Smooth muscle cell (in vitro differentiated cells): ENCODE results near the gene GNG13. TPM values are rescaled to one million over a fixed set of nuclear protein-coding genes. Genes with fewer than 3 reads are reported as not detected.
"Not testable (repeated sequence)": the region's sequence is repeated elsewhere in the genome, so short reads cannot be mapped to it uniquely, and the experiment has no call there.

Source experiments
- DNase-seq: peaks from one replicate; lab custom pipeline; 2025; ENCODE audit not compliant: unreplicated experiment; lab: John Stamatoyannopoulos, UW
- H2AFZ ChIP-seq: fragments of 200-600 bp; sonication (generic); 2 replicates; pipeline ENCODE4 v1.6.0; 2016; ENCODE audit warnings: antibody characterized with exemption, low read depth, mild to moderate bottlenecking
- H3F3A ChIP-seq: fragments of 200-600 bp; sonication (generic); 2 replicates; pipeline ENCODE4 v1.6.0; 2017; ENCODE audit warnings: antibody characterized with exemption, low read depth
- H3K27ac ChIP-seq: fragments of 200-600 bp; sonication (generic); 2 replicates; pipeline ENCODE4 v1.5.1; 2016; ENCODE audit warnings: low read depth, mild to moderate bottlenecking
- H3K27me3 ChIP-seq: fragments of 200-600 bp; sonication (generic); 2 replicates; pipeline ENCODE4 v1.6.1; 2016; ENCODE audit warnings: low read depth, mild to moderate bottlenecking
- H3K36me3 ChIP-seq: fragments of 200-600 bp; sonication (generic); 2 replicates; pipeline ENCODE4 v1.5.1; 2016; ENCODE audit warnings: low read depth
- H3K4me1 ChIP-seq: fragments of 200-600 bp; sonication (generic); 2 replicates; pipeline ENCODE4 v1.5.1; 2016; ENCODE audit warnings: low read depth
- H3K4me2 ChIP-seq: fragments of 200-600 bp; sonication (generic); 2 replicates; pipeline ENCODE4 v1.6.0; 2016; ENCODE audit warnings: mild to moderate bottlenecking
- H3K4me3 ChIP-seq: fragments of 200-600 bp; sonication (generic); 2 replicates; pipeline ENCODE4 v1.5.1; 2016; ENCODE audit warnings: mild to moderate bottlenecking
- H3K79me2 ChIP-seq: fragments of 200-600 bp; sonication (generic); 2 replicates; pipeline ENCODE4 v1.6.0; 2016; ENCODE audit warnings: low read depth, mild to moderate bottlenecking
- H3K9ac ChIP-seq: fragments of 200-600 bp; sonication (generic); 2 replicates; pipeline ENCODE4 v1.6.0; 2016; ENCODE audit warnings: low read depth
- H3K9me3 ChIP-seq: fragments of 200-600 bp; sonication (generic); replicated peaks from 2 replicates; pipeline ENCODE4 v1.5.1; 2016; ENCODE audit warnings: low read depth
- H4K20me1 ChIP-seq: fragments of 200-600 bp; sonication (generic); 2 replicates; pipeline ENCODE4 v1.6.0; 2016; ENCODE audit warnings: low read depth
- WGBS: methylation state at CpG from one replicate; pipeline ENCODE4 v1.1.7; 2016; ENCODE audit warnings: low lambda C conversion rate; 5-methylcytosine and 5-hydroxymethylcytosine counted together
- polyA plus RNA-seq: library from polyadenylated mRNA; unstranded; fragments of >200 nt; fragmentation: Nextera tagmentation; extraction: Ambion mirVana; gene quantifications from 2 replicates; pipeline ENCODE4 v1.2.1, GENCODE V29; 2016
- total RNA-seq: library from RNA; depleted of rRNA; stranded (reverse); fragments of >200 nt; gene quantifications from 2 replicates; pipeline ENCODE4 v1.2.3, GENCODE V29; 2014
- TF ChIP-seq, protein P1 (sequence below): fragments of 200-600 bp; sonication (generic); IDR thresholded peaks from 2 replicates; pipeline ENCODE4 v1.5.1; 2017; ENCODE audit warnings: borderline replicate concordance, mild to moderate bottlenecking, antibody characterized with exemption; ENCODE audit not compliant: insufficient read depth, poor library complexity, severe bottlenecking

The GNG13 gene
- total and polyA plus RNA-seq, 2 experiments from 2014 or later = not detected

DNA sequence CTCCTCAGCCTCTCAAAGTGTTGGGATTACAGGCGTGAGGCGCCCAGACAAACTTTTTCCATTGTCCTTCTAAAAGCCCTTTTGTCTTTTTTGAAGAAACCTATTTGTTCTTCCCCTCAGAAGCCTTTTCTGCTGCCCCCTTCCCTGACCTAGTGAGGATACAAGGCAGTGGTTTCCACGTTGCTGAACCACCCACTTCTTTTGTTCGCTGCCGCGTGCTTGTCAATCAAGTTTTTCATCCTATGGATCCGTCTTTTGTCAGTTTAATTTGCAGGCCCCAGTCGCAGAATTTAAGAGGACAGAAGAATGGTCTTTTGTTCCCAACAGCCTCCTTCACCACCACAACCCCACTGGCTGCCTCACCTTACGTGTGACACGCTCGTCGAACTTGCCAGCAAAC is 20.2 kb upstream of the GNG13 start:
- Histone ChIP-seq H4K20me1 (no peaks in the 10 kb centered on the region), H3K27me3 (no peaks in the 10 kb centered on the region), H3K4me3 (no peak overlapping the region), H3K4me2 (no peak overlapping the region), H3K9ac (no peak overlapping the region), H3K27ac (no peak overlapping the region), H2AFZ (no peak overlapping the region), H3K9me3 (no peaks in the 10 kb centered on the region), H3K4me1 (no peaks in the 10 kb centered on the region), H3F3A (no peaks in the 10 kb centered on the region), H3K79me2 (no peaks in the 10 kb centered on the region), H3K36me3 (no peaks in the 10 kb centered on the region)
- TF ChIP-seq, protein P1, sequence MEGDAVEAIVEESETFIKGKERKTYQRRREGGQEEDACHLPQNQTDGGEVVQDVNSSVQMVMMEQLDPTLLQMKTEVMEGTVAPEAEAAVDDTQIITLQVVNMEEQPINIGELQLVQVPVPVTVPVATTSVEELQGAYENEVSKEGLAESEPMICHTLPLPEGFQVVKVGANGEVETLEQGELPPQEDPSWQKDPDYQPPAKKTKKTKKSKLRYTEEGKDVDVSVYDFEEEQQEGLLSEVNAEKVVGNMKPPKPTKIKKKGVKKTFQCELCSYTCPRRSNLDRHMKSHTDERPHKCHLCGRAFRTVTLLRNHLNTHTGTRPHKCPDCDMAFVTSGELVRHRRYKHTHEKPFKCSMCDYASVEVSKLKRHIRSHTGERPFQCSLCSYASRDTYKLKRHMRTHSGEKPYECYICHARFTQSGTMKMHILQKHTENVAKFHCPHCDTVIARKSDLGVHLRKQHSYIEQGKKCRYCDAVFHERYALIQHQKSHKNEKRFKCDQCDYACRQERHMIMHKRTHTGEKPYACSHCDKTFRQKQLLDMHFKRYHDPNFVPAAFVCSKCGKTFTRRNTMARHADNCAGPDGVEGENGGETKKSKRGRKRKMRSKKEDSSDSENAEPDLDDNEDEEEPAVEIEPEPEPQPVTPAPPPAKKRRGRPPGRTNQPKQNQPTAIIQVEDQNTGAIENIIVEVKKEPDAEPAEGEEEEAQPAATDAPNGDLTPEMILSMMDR = no peak
- 80% methylated on average over 12 of the region's 12 CpGs for WGBS
- DNase-seq = no peak

DNA sequence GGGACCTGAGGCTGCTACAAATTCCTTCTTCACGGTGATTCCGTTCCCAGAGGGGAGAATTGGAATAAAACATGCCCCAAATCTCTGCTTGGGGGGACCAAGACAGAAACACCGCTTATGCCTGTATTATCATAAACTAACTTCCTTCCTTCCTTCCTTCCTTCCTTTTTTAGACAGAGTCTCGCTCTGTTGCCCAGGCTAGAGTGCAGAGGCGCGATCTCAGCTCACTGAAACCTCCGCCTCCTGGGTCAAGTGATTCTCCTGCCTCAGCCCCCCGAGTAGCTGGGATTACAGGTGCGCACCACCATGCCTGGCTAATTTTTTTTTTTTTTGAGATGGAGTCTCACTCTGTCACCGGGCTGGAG is 19.5 kb upstream of the GNG13 start:
- H3K4me3 ChIP-seq, H3K27ac ChIP-seq, H3K4me1 ChIP-seq, H3F3A ChIP-seq, H3K27me3 ChIP-seq, H2AFZ ChIP-seq, H3K4me2 ChIP-seq, H3K36me3 ChIP-seq, DNase-seq, H3K9ac ChIP-seq, H3K79me2 ChIP-seq, H4K20me1 ChIP-seq, H3K9me3 ChIP-seq: not testable (repeated sequence)
- 87% methylated on average over 10 of the region's 10 CpGs for WGBS

DNA sequence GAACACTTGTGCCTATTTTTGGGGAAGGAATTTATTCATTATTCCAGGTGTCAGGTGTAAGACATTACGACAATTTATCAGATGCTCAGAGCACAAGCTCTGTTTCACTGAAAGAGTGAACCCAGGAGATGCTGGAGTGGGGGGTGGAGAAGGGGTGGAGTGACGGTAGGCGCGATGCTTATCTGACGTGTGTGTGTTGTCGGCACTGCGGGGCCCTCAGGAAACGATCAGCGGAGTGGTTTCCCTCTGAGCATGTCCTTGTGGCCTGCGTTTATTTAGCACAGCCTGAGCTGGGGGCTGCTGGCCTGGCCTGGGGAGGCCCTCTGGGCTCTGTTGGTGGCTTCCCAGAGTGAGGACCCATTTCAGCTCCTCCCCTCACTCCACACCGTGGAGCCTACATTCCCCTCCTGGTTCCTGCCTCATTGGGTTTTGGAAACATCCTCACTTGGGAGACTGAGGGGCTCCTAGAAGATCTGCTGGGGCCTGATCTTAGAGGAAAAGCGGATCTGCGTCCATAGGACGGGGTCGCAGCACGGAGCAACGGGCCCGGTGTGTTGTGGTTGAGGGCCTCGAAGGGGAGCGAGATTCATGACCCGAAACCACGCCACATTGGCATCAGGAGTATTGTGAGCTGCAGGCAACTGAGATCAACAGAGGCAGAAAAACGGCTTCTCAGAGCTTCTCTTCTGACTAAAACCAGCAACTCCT is 19.0 kb upstream of the GNG13 start:
- WGBS = 87% methylated on average over 23 of the region's 23 CpGs
- no peaks in the 10 kb centered on the region for H4K20me1 ChIP-seq
- H2AFZ ChIP-seq = no peak overlapping the region
- H3K27me3 ChIP-seq = no peaks in the 10 kb centered on the region
- no peak for DNase-seq
- no peak overlapping the region for H3K4me3 ChIP-seq
- H3K79me2 ChIP-seq = no peaks in the 10 kb centered on the region
- TF ChIP-seq, protein P1 = no peak
- no peak overlapping the region for H3K9ac ChIP-seq
- no peaks in the 10 kb centered on the region for H3K4me1 ChIP-seq
- H3F3A ChIP-seq = no peaks in the 10 kb centered on the region
- H3K36me3 ChIP-seq = no peaks in the 10 kb centered on the region
- H3K9me3 ChIP-seq = no peaks in the 10 kb centered on the region
- no peak overlapping the region for H3K4me2 ChIP-seq
- H3K27ac ChIP-seq = no peak overlapping the region

DNA sequence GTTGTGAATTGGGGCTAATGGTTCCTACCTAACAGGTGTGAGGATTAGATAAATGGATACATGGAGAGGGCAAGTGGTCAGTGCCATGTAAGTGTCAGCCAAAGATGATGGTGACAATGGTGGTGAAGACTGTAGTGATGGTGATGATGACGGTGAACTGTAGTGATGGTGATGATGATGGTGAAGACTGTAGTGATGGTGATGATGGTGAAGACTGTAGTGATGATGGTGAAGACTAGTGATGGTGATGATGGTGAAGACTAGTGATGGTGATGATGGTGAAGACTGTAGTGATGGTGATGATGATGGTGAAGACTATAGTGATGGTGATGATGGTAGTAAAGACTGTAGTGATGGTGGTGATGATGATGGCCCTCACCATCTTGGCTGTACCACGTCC is 18.1 kb upstream of the GNG13 start:
- H3K27me3 ChIP-seq = no peaks in the 10 kb centered on the region
- 74% methylated on average over 2 of the region's 2 CpGs for WGBS

More for the DNA sequence above, 18.1 kb upstream of the GNG13 start:
- no peaks in the 10 kb centered on the region for H3K9me3 ChIP-seq
- no peaks in the 10 kb centered on the region for H3K79me2 ChIP-seq
- no peak overlapping the region for H3K4me2 ChIP-seq
- no peak overlapping the region for H2AFZ ChIP-seq
- no peaks in the 10 kb centered on the region for H4K20me1 ChIP-seq
- no peak overlapping the region for H3K9ac ChIP-seq
- H3K4me1 ChIP-seq = peaks cover 5% of the 10 kb centered on the region
- DNase-seq = no peak
- no peaks in the 10 kb centered on the region for H3F3A ChIP-seq
- no peaks in the 10 kb centered on the region for H3K36me3 ChIP-seq
- TF ChIP-seq, protein P1 = no peak
- no peak overlapping the region for H3K4me3 ChIP-seq
- H3K27ac ChIP-seq = no peak overlapping the region
